HUES48 (cell line): ENCODE data around the gene MVB12A.

Source experiments
- H3K27ac ChIP-seq: one replicate; pipeline ENCODE4 v1.7.0; 2013; ENCODE audit warnings: low read depth, low read length, inconsistent platforms
- H3K27me3 ChIP-seq: 2 replicates; pipeline ENCODE4 v1.6.1; 2013; ENCODE audit warnings: mild to moderate bottlenecking, low read length; ENCODE audit not compliant: control insufficient read depth, insufficient read depth
- H3K36me3 ChIP-seq: 2 replicates; pipeline ENCODE4 v1.6.1; 2013; ENCODE audit warnings: low read length; ENCODE audit not compliant: control insufficient read depth, insufficient read depth
- H3K4me1 ChIP-seq: 2 replicates; pipeline ENCODE4 v1.6.1; 2013; ENCODE audit warnings: mild to moderate bottlenecking, low read length; ENCODE audit not compliant: control insufficient read depth, insufficient read depth
- H3K4me3 ChIP-seq: 2 replicates; pipeline ENCODE4 v1.5.1; 2013; ENCODE audit warnings: mild to moderate bottlenecking, low read depth, low read length
- H3K9ac ChIP-seq: 2 replicates; pipeline ENCODE4 v1.6.1; 2013; ENCODE audit warnings: mild to moderate bottlenecking, low read depth, low read length, moderate library complexity
- H3K9me3 ChIP-seq: 2 replicates; pipeline ENCODE4 v1.6.1; 2013; ENCODE audit warnings: low read length; ENCODE audit not compliant: control insufficient read depth, insufficient read depth

MVB12A gene

GRCh38 chr19:17447704-17448130 is 27.9 kb downstream of the MVB12A start:
- Histone ChIP-seq H3K36me3 (no peaks in the 10 kb centered on the region), H3K4me1 (peaks cover 5% of the 10 kb centered on the region; the same call in 1 of the 2 replicates), H3K9ac (peak overlapping the region; percentile 40; the same call in 1 of the 2 replicates), H3K9me3 (no peaks in the 10 kb centered on the region), H3K27me3 (peaks cover 18% of the 10 kb centered on the region), H3K27ac (no peak overlapping the region), H3K4me3 (peak overlapping the region; percentile 64)

DNA sequence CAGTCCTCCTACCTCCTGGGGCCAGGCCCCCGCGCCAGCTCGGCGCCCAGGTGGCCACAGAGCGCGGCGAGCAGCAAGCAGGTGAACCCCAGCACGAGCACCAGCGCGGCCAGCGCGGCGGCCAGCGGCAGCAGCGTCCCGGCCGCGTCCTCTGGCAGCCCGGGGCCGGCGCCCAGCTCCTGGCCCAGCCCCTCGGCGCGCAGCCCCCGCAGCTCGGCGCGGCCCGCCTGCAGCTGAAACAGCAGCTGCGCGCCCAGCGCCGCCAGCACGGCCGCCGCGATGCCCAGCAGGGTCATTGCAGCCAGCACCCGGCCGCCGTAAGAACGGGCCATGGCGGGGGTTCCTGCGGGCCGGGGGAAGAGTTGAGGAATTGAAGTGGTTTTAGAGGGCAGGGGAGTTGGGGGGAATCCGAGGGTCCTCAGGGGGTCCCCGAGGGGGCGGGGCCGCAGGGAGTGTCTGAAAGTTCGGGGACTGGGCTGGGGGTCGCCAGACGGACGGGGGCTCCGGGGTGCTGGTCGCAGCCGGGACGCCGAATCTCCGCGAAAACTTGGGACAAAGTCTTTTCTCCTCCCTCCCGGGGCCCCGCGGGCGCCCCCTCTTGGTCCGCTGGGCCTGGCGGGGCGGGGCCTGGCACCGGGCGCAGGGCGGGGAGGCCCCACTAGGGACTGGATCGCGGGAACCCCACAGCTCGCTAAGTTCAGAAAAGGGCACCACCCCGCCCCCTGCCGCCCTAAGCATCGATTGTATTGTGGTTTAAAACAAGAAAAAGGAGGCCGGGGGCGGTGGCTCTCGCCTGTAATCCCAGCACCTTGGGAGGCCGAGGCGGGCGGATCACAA is 28.5 kb downstream of the MVB12A start, which contains the start of gene TMEM221:
TMEM221 (minus strand) TSS at position 538 of the 837 bp plus-strand sequence; CDS start at position 332, 206 bp downstream.
- Histone ChIP-seq H3K9ac (peak within 1 kb of the TSS; percentile 40; the same call in 1 of the 2 replicates), H3K27me3 (peaks cover 18% of the 10 kb centered on the region), H3K27ac (no peak within 1 kb of the TSS), H3K4me3 (peak within 1 kb of the TSS; percentile 64), H3K4me1 (peaks cover 5% of the 10 kb centered on the region; the same call in 1 of the 2 replicates), H3K36me3 (no peaks in the 10 kb centered on the region), H3K9me3 (no peaks in the 10 kb centered on the region)

GRCh38 chr19:17450264-17451075 is 30.6 kb downstream of the MVB12A start:
- Histone ChIP-seq H3K27me3 (peaks cover 35% of the 10 kb centered on the region), H3K4me3 (no peak overlapping the region), H3K4me1 (peaks cover 5% of the 10 kb centered on the region; the same call in 1 of the 2 replicates), H3K36me3 (no peaks in the 10 kb centered on the region), H3K9ac (no peak overlapping the region), H3K9me3 (no peaks in the 10 kb centered on the region), H3K27ac (no peak overlapping the region)

- Histone ChIP-seq H3K9ac (no peak overlapping the region), H3K36me3 (no peaks in the 10 kb centered on the region), H3K27ac (no peak overlapping the region), H3K9me3 (no peaks in the 10 kb centered on the region), H3K4me3 (no peak overlapping the region), H3K4me1 (peaks cover 5% of the 10 kb centered on the region; the same call in 1 of the 2 replicates), H3K27me3 (peaks cover 39% of the 10 kb centered on the region)
Observed at GRCh38 chr19:17451820-17452219, 32.0 kb downstream of the MVB12A start.

GRCh38 chr19:17454576-17455071 is 34.8 kb downstream of the MVB12A start:
- Histone ChIP-seq H3K9me3 (no peaks in the 10 kb centered on the region), H3K36me3 (no peaks in the 10 kb centered on the region), H3K27ac (no peak overlapping the region), H3K4me1 (no peaks in the 10 kb centered on the region), H3K4me3 (peak overlapping the region; percentile 52; the same call in 1 of the 2 replicates), H3K27me3 (peaks cover 37% of the 10 kb centered on the region), H3K9ac (no peak overlapping the region)

DNA sequence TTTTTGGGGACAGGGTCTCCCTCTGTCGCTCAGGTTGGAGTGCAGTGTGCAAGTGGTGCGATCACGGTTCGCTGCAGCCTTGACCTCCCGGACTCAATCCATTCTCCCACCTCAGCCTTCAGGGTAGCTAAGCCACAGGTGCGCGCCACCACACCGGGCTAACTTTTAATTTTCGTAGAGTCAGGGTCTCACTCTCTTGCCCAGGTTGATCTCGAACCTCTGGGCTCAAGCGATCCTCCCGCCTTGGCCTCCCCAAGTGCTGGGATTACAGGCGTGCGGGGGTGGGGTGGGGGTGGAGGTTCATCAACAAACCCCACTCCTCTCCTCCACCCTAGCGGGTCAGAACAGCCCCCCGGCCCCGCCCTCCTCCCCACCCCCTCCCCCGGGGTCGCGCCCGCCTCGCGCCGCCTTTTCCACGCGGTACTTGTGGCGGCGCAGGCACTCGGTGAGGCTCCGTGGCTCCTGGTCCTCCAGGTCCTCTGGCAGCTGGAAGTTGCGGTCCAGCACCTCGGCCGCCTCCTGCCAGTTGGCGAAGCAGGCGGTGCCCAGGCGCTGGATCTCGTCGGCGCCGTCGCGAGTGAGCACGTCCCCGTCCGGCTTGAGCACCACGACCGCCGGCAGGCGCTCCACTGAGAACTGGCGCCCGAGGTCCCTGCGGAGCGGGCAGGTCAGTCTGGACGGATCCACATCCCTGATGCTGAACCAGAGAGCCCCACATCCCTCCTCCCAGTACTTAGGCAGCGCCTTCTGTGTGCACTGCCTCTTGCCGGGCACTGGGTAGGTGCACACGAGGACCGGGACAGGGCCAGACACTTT is 35.7 kb downstream of the MVB12A start:
- Histone ChIP-seq H3K27ac (no peak overlapping the region), H3K27me3 (peaks cover 37% of the 10 kb centered on the region), H3K9me3 (no peaks in the 10 kb centered on the region), H3K9ac (no peak overlapping the region), H3K4me3 (peak overlapping the region; percentile 35; the same call in 1 of the 2 replicates), H3K4me1 (no peaks in the 10 kb centered on the region), H3K36me3 (no peaks in the 10 kb centered on the region)

- no peaks in the 10 kb centered on the region for H3K4me1 ChIP-seq
- H3K9ac ChIP-seq, result no peak overlapping the region
- H3K27ac ChIP-seq, result no peak overlapping the region
- H3K9me3 ChIP-seq, result no peaks in the 10 kb centered on the region
- no peaks in the 10 kb centered on the region for H3K36me3 ChIP-seq
- peaks cover 37% of the 10 kb centered on the region for H3K27me3 ChIP-seq
- peak overlapping the region; percentile 35; the same call in 1 of the 2 replicates for H3K4me3 ChIP-seq
Observed at GRCh38 chr19:17456127-17456526, 36.3 kb downstream of the MVB12A start.

DNA sequence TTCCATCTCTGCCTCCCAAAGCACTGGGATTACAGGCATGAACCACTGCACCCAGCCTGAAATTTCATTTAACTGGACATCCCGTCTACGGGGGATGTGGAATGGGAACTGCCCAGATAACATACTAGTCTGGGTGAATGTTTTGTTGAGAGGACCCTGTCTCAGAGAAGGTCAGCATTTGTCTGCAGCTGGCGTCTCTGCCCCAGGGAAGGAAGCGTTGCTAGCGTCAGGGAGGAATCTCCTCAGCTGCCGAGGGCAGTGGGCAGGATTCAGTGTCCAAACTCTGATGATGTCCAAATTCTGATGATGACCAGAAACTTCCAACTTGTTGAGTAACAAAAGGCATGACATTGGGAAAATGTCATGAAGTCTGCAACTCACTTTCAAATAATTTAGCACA is 37.8 kb downstream of the MVB12A start:
- no peaks in the 10 kb centered on the region for H3K36me3 ChIP-seq
- no peak overlapping the region for H3K27ac ChIP-seq
- no peak overlapping the region for H3K9ac ChIP-seq
- no peaks in the 10 kb centered on the region for H3K9me3 ChIP-seq
- peaks cover 37% of the 10 kb centered on the region for H3K27me3 ChIP-seq
- no peak overlapping the region for H3K4me3 ChIP-seq
- H3K4me1 ChIP-seq, result no peaks in the 10 kb centered on the region

DNA sequence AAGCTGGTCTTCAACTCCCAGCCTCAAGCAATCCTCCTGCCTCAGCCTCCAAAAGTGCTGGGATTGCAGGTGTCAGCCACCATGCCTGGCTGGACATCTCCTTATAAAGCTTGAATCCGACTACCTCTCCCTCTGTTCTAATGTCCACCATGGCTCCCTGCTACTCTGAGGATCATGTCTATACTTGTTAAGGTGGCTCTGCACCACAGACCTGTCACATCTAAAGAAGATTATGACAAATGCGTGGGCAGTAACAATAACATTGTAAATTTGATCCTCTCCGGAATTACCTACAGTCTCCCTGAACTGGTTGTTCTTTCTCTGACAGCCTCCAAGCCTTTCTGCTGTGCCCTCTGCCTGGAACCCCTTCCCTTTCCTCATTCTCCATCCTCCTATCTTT is 39.1 kb downstream of the MVB12A start:
- no peaks in the 10 kb centered on the region for H3K36me3 ChIP-seq
- no peaks in the 10 kb centered on the region for H3K4me1 ChIP-seq
- no peak overlapping the region for H3K9ac ChIP-seq
- no peak overlapping the region for H3K27ac ChIP-seq
- H3K9me3 ChIP-seq, result no peaks in the 10 kb centered on the region
- H3K4me3 ChIP-seq, result no peak overlapping the region
- H3K27me3 ChIP-seq, result peaks cover 33% of the 10 kb centered on the region
